H1 (cell line): ENCODE results near the gene NCKAP1. TPM values are rescaled to one million over a fixed set of nuclear protein-coding genes. Genes with fewer than 3 reads are reported as not detected.

Source experiments
- CTCF ChIA-PET: fragments of 300-600 bp; sonication (Branson Sonifier 250); formaldehyde crosslinking; loops from one replicate; lab custom pipeline; 2021; ENCODE audit not compliant: partially characterized antibody; lab: Charles Lee
- POLR2A ChIA-PET: fragments of 300-600 bp; sonication (Branson Sonifier 250); formaldehyde crosslinking; loops from one replicate; lab custom pipeline; 2021; ENCODE audit warnings: inconsistent platforms; ENCODE audit not compliant: partially characterized antibody; lab: Charles Lee
- DNase-seq, 2 experiments: peaks; one replicate each; pipeline versions ENCODE4 v3.0.0 to v3.0.0-alpha.2; 2010 to 2022; ENCODE audit warnings: low spot score in 2 of 2, low read depth in 1 of 2, mixed read lengths in 1 of 2
- FAIRE-seq: peaks from 2 replicates; lab custom pipeline; 2011; peaks lifted over from hg19 to GRCh38; lab: Jason Lieb, UNC
- H2AFZ ChIP-seq: 2 replicates; pipeline ENCODE4 v1.8.1; 2012; ENCODE audit warnings: low read length, inconsistent platforms
- H2AK5ac ChIP-seq: 2 replicates; pipeline ENCODE4 v1.6.1; 2013; ENCODE audit warnings: low read depth, low read length
- H2BK120ac ChIP-seq: replicated peaks from 2 replicates; pipeline ENCODE3; 2013; ENCODE audit warnings: low read depth, low read length, inconsistent platforms
- H2BK12ac ChIP-seq: 2 replicates; pipeline ENCODE4 v1.6.1; 2013; ENCODE audit warnings: low read depth, low read length
- H2BK15ac ChIP-seq: 2 replicates; pipeline ENCODE4 v1.6.1; 2013; ENCODE audit warnings: low read length
- H2BK20ac ChIP-seq: 2 replicates; pipeline ENCODE4 v1.6.1; 2013; ENCODE audit warnings: low read length
- H2BK5ac ChIP-seq: 2 replicates; pipeline ENCODE4 v1.6.1; 2013; ENCODE audit warnings: low read depth, low read length
- H3K14ac ChIP-seq: 2 replicates; pipeline ENCODE4 v1.6.1; 2013; ENCODE audit warnings: inconsistent platforms; ENCODE audit not compliant: insufficient read length
- H3K18ac ChIP-seq: 2 replicates; pipeline ENCODE4 v1.6.1; 2013; ENCODE audit warnings: low read length; ENCODE audit errors: extremely low read depth
- H3K23ac ChIP-seq: 2 replicates; pipeline ENCODE4 v1.6.1; 2013; ENCODE audit warnings: inconsistent platforms; ENCODE audit not compliant: insufficient read length
- H3K23me2 ChIP-seq: 2 replicates; pipeline ENCODE4 v1.6.1; 2013; ENCODE audit warnings: low read depth, low read length
- H3K27ac ChIP-seq: 2 replicates; pipeline ENCODE4 v1.6.1; 2011; ENCODE audit warnings: low read depth, low read length, inconsistent platforms
- H3K27me3 ChIP-seq, 4 experiments: replicated peaks in 1 of 4; 1 replicate in 1 of 4; 2 replicates in 3 of 4; pipeline versions ENCODE4 v1.6.1 to v1.8.1; 2011 to 2013; ENCODE audit warnings: low read length in 3 of 4, mild to moderate bottlenecking in 3 of 4, inconsistent platforms in 2 of 4, mixed read lengths in 2 of 4, moderate library complexity in 1 of 4; ENCODE audit not compliant: control insufficient read depth in 3 of 4, insufficient read depth in 3 of 4; ENCODE audit errors: extremely low read depth in 1 of 4
- H3K36me3 ChIP-seq, 4 experiments: 2 replicates each; pipeline versions ENCODE4 v1.6.1 to v1.8.1; 2011 to 2013; ENCODE audit warnings: mild to moderate bottlenecking in 4 of 4, low read length in 3 of 4, moderate library complexity in 2 of 4, control low read depth in 1 of 4, inconsistent platforms in 1 of 4; ENCODE audit not compliant: insufficient read depth in 4 of 4, control insufficient read depth in 2 of 4
- H3K4ac ChIP-seq: replicated peaks from 2 replicates; pipeline ENCODE3; 2013; ENCODE audit warnings: low read length, low read depth, mixed read lengths, inconsistent platforms; ENCODE audit not compliant: insufficient read length
- H3K4me1 ChIP-seq, 4 experiments: replicated peaks in 1 of 4; 1 replicate in 1 of 4; 2 replicates in 3 of 4; pipeline versions ENCODE4 v1.6.1 to v1.8.1; 2011 to 2013; ENCODE audit warnings: low read length in 3 of 4, inconsistent platforms in 2 of 4, mixed read lengths in 1 of 4; ENCODE audit not compliant: insufficient read depth in 4 of 4, control insufficient read depth in 3 of 4
- H3K4me2 ChIP-seq, 2 experiments: 2 replicates each; pipeline versions ENCODE4 v1.6.1 to v1.8.1; 2011 to 2013; ENCODE audit warnings: low read depth in 2 of 2, low read length in 2 of 2, control low read depth in 1 of 2, inconsistent platforms in 1 of 2, mild to moderate bottlenecking in 1 of 2; ENCODE audit not compliant: insufficient read depth in 1 of 2
- H3K4me3 ChIP-seq, 4 experiments: fragments of 200-600, 300-600 bp in 1 of 4; sonication (generic), shearing (Covaris generic), sonication (Bioruptor Twin) in 1 of 4; 2 replicates each; pipeline versions ENCODE4 v1.5.1 to v1.8.1; 2011 to 2016; ENCODE audit warnings: low read length in 4 of 4, low read depth in 3 of 4, control low read depth in 2 of 4, inconsistent platforms in 2 of 4, mild to moderate bottlenecking in 2 of 4, mixed read lengths in 1 of 4, moderate library complexity in 1 of 4; ENCODE audit not compliant: insufficient read depth in 2 of 4; ENCODE audit errors: extremely low read depth in 1 of 4
- H3K56ac ChIP-seq: replicated peaks from 2 replicates; pipeline ENCODE3; 2013; ENCODE audit warnings: low read depth, mild to moderate bottlenecking, mixed read lengths, low read length, inconsistent platforms; ENCODE audit not compliant: insufficient read length
- H3K79me1 ChIP-seq: 2 replicates; pipeline ENCODE4 v1.6.1; 2013; ENCODE audit warnings: low read depth, low read length, control low read depth
- H3K79me2 ChIP-seq, 2 experiments: 2 replicates each; pipeline versions ENCODE4 v1.6.1 to v1.8.1; 2012 to 2013; ENCODE audit warnings: low read length in 2 of 2, mild to moderate bottlenecking in 2 of 2, inconsistent platforms in 1 of 2; ENCODE audit not compliant: insufficient read depth in 2 of 2, control insufficient read depth in 1 of 2
- H3K9ac ChIP-seq, 4 experiments: replicated peaks in 1 of 4; 1 replicate in 1 of 4; 2 replicates in 3 of 4; pipeline versions ENCODE4 v1.6.1 to v1.8.1; 2011 to 2013; ENCODE audit warnings: low read depth in 3 of 4, low read length in 3 of 4, control low read depth in 2 of 4, mild to moderate bottlenecking in 2 of 4, moderate library complexity in 2 of 4, inconsistent platforms in 1 of 4; ENCODE audit errors: extremely low read depth in 1 of 4
- H3K9me3 ChIP-seq, 2 experiments: 2 replicates each; pipeline versions ENCODE4 v1.6.1 to v1.8.1; 2012 to 2013; ENCODE audit warnings: mild to moderate bottlenecking in 2 of 2, moderate library complexity in 2 of 2, control low read depth in 1 of 2, inconsistent platforms in 1 of 2, low read depth in 1 of 2, low read length in 1 of 2, mixed read lengths in 1 of 2; ENCODE audit not compliant: insufficient read depth in 2 of 2
- H4K20me1 ChIP-seq, 2 experiments: replicated peaks in 1 of 2; 2 replicates each; pipeline versions ENCODE3 to v1.8.1; 2011 to 2013; ENCODE audit warnings: inconsistent platforms in 2 of 2, low read length in 2 of 2, mild to moderate bottlenecking in 1 of 2; ENCODE audit not compliant: insufficient read depth in 2 of 2, control insufficient read depth in 1 of 2
- H4K5ac ChIP-seq: 2 replicates; pipeline ENCODE4 v1.6.1; 2013; ENCODE audit warnings: low read length, low read depth, mixed read lengths, inconsistent platforms; ENCODE audit not compliant: insufficient read length
- H4K8ac ChIP-seq: 2 replicates; pipeline ENCODE4 v1.8.0; 2013; ENCODE audit warnings: mild to moderate bottlenecking, moderate library complexity, low read length, inconsistent platforms; ENCODE audit not compliant: insufficient read depth; ENCODE audit errors: extremely low read depth
- H4K91ac ChIP-seq: replicated peaks from 2 replicates; pipeline ENCODE3; 2013; ENCODE audit warnings: low read length, mixed read lengths, inconsistent platforms; ENCODE audit not compliant: insufficient read length
- HDAC2 ChIP-seq, 2 experiments: fragments of 300-600 bp in 1 of 2; sonication (generic) in 1 of 2; IDR thresholded peaks; 2 replicates each; pipeline ENCODE4 v1.6.1; 2011 to 2012; ENCODE audit warnings: low read depth in 2 of 2, low read length in 2 of 2, mild to moderate bottlenecking in 2 of 2, moderate library complexity in 2 of 2, borderline replicate concordance in 1 of 2, inconsistent platforms in 1 of 2
- POU5F1 ChIP-seq: IDR thresholded peaks from 2 replicates; pipeline ENCODE4 v1.6.1; 2011; ENCODE audit warnings: low read depth, mild to moderate bottlenecking, low read length, moderate library complexity
- whole genome bisulfite sequencing, 2 experiments: shearing (Covaris generic) in 1 of 2; methylation state at CpG; one replicate each; pipeline versions ENCODE4 v1.1.6 to v1.1.7; 2013 to 2015; ENCODE audit warnings: low lambda C conversion rate in 2 of 2, mixed read lengths in 2 of 2, inconsistent platforms in 1 of 2, low coverage in 1 of 2, missing lambda C conversion rate in 1 of 2; ENCODE audit not compliant: insufficient replicate concordance in 2 of 2, insufficient coverage in 1 of 2, insufficient read length in 1 of 2; ENCODE audit errors: extremely low coverage in 1 of 2, missing lambda C conversion rate in 1 of 2; 5-methylcytosine and 5-hydroxymethylcytosine counted together
- polyA plus RNA-seq, 7 experiments: library from polyadenylated mRNA; depleted of rRNA in 3 of 7; stranded (reverse) in 5 of 7; unstranded in 2 of 7; fragments of >200 nt in 5 of 7; fragments of 200-250 nt in 2 of 7; gene quantifications; 1 replicate in 5 of 7; 2 replicates in 1 of 7; 4 replicates in 1 of 7; pipeline versions ENCODE4 v1.2.1 to v1.2.3, GENCODE V29; 2011 to 2013; ENCODE audit warnings: missing spikeins in 2 of 7, mixed read lengths in 2 of 7
- total RNA-seq: library from RNA; stranded (reverse); fragmentation: NEBNext Ultra II Directional; extraction: Animal tissue kit (Norgen Biotek cat#: 25700); gene quantifications from 2 replicates; pipeline ENCODE4 v1.2.1, GENCODE V29; 2021

The NCKAP1 gene
- total and polyA plus RNA-seq, 2 of the 8 experiments (the other 6 are each of a cell fraction or from before 2014, with no cell fraction given): 90.8 to 173 TPM

DNA sequence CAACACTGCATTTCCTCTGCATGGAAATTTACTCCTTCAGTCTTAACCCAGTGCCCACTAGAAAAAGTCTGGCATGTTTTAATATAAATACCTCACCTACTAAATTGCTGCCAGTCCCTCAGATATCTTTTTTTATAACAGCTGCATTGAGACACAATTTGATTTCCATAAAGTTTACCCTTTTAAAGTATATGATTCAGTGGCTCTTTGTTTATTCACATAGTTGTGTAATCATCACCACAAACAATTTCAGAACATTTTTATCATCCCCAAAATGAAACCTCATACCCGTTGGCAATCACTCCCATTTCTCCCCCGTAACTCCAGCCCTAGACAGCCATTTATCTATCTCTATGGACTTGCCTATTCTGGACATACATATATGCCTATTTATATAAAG is 154.8 kb downstream of the NCKAP1 start:
- H3K4me1 ChIP-seq: no peaks in the 10 kb centered on the region
- no peaks in the 10 kb centered on the region for H3K79me1 ChIP-seq
- H3K14ac ChIP-seq: no peak overlapping the region
- no peak overlapping the region for H2BK120ac ChIP-seq
- DNase-seq: no peak
- H4K8ac ChIP-seq: no peak overlapping the region
- H2AFZ ChIP-seq: no peak overlapping the region
- no peaks in the 10 kb centered on the region for H3K23me2 ChIP-seq
- H3K56ac ChIP-seq: no peak overlapping the region
- no peak overlapping the region for H3K9ac ChIP-seq
- H2BK5ac ChIP-seq: no peak overlapping the region
- no peaks in the 10 kb centered on the region for H3K27me3 ChIP-seq
- no peak overlapping the region for H2BK15ac ChIP-seq
- H3K4me2 ChIP-seq: no peak overlapping the region
- H3K18ac ChIP-seq: no peak overlapping the region
- 90% methylated on average over 2 of the region's 2 CpGs; no CpG with 5 or more reads in 1 of the 2 experiments for WGBS, 2 experiments
- no peak overlapping the region for H2BK12ac ChIP-seq
- H2AK5ac ChIP-seq: no peak overlapping the region
- no peak overlapping the region for H2BK20ac ChIP-seq
- H4K91ac ChIP-seq: no peak overlapping the region
- POLR2A ChIA-PET: no interaction called here
- no peaks in the 10 kb centered on the region for H3K36me3 ChIP-seq
- no peak overlapping the region for H3K23ac ChIP-seq
- H4K5ac ChIP-seq: no peak overlapping the region
- H3K4ac ChIP-seq: no peak overlapping the region
- no peak overlapping the region for H3K27ac ChIP-seq
- H4K20me1 ChIP-seq: no peaks in the 10 kb centered on the region
- no peaks in the 10 kb centered on the region for H3K9me3 ChIP-seq
- CTCF ChIA-PET: interaction anchor here (1.1 to 1.5 kb wide), 3 partner anchors 13 to 99 kb away, joined by 3 to 5 read pairs (median 5); no protein-coding TSS in a partner anchor
- no peak for FAIRE-seq
- H3K4me3 ChIP-seq: no peak overlapping the region
- no peaks in the 10 kb centered on the region for H3K79me2 ChIP-seq
- TF ChIP-seq HDAC2 (IDR thresholded peaks at IDR 0.05; ENCODE audit: borderline replicate concordance in 1 of 2, low read depth in 2 of 2, low read length in 2 of 2) (no peak), POU5F1 (no peak)
